HepG2 (cell line): ENCODE data around the gene ILDR2. TPM values are rescaled to one million over a fixed set of nuclear protein-coding genes. Genes with fewer than 3 reads are reported as not detected.

ENCODE experiments used
- ATAC-seq: fragments of 200-7000 bp; cut with Tn5 transposase; 3 replicates; pipeline ENCODE4 v1.9.1; 2020; ENCODE audit warnings: mild to moderate bottlenecking, moderate library complexity
- BruUV-seq: library from RNA; stranded (reverse); fragments of 400-500 nt; replicated peaks from 2 replicates; lab custom pipeline; 2021; lab: Mats Ljungman, UMichigan
- CTCF ChIA-PET: fragments of 300-600 bp; formaldehyde crosslinking; extraction: SDS; loops from one replicate; lab custom pipeline; 2021; ENCODE audit warnings: low total read pairs, inconsistent platforms, low intra/inter-chr PET ratio; lab: Yijun Ruan, JAX
- POLR2A ChIA-PET: fragments of 350-600 bp; sonication (Branson Sonifier 250); formaldehyde crosslinking; loops from one replicate; lab custom pipeline; 2020; ENCODE audit warnings: antibody characterized with exemption, inconsistent platforms; lab: Yijun Ruan, JAX
- DNase-seq: peaks from one replicate; pipeline ENCODE4 v3.0.0-alpha.2; 2015; ENCODE audit warnings: low spot score
- FAIRE-seq: peaks from 3 replicates; lab custom pipeline; 2011; peaks lifted over from hg19 to GRCh38; lab: Jason Lieb, UNC
- H2AFZ ChIP-seq: one replicate; pipeline ENCODE4 v1.6.1; 2011; ENCODE audit warnings: low read length, inconsistent platforms
- H3K27ac ChIP-seq: fragments of 300-600 bp; 3 replicates; pipeline ENCODE4 v1.8.0; 2011; ENCODE audit warnings: mixed run types, mild to moderate bottlenecking, mixed read lengths, low read length, inconsistent platforms; ENCODE audit not compliant: insufficient read depth; ENCODE audit errors: extremely low read length
- H3K27me3 ChIP-seq, 2 experiments: fragments of 200-600 bp in 1 of 2; 2 replicates in 1 of 2; 3 replicates in 1 of 2; pipeline versions ENCODE4 v1.6.0 to v1.8.0; 2011; ENCODE audit warnings: low read length in 2 of 2, mild to moderate bottlenecking in 2 of 2, moderate library complexity in 2 of 2, inconsistent platforms in 1 of 2; ENCODE audit not compliant: insufficient read depth in 2 of 2, control insufficient read depth in 1 of 2
- H3K36me3 ChIP-seq, 2 experiments: fragments of 200-600 bp in 1 of 2; replicated peaks in 1 of 2; 2 replicates in 1 of 2; 3 replicates in 1 of 2; pipeline versions ENCODE4 v1.5.1 to v1.8.0; 2011; ENCODE audit warnings: low read length in 2 of 2, inconsistent platforms in 1 of 2; ENCODE audit not compliant: insufficient read depth in 2 of 2, control insufficient read depth in 1 of 2
- H3K4me1 ChIP-seq: 2 replicates; pipeline ENCODE4 v1.5.1; 2012; ENCODE audit warnings: low read length, inconsistent platforms; ENCODE audit not compliant: insufficient read depth
- H3K4me2 ChIP-seq: 2 replicates; pipeline ENCODE4 v1.6.0; 2011; ENCODE audit warnings: low read depth, low read length, inconsistent platforms
- H3K4me3 ChIP-seq, 3 experiments: fragments of 200-600 bp in 1 of 3; sonication (generic), shearing (Covaris generic) in 1 of 3; replicated peaks in 1 of 3; 2 replicates each; pipeline ENCODE4 v1.5.1; 2011 to 2016; ENCODE audit warnings: low read length in 3 of 3, inconsistent platforms in 2 of 3, low read depth in 2 of 3, mild to moderate bottlenecking in 2 of 3, control low read depth in 1 of 3, mixed read lengths in 1 of 3; ENCODE audit not compliant: insufficient read depth in 1 of 3
- H3K79me2 ChIP-seq: one replicate; pipeline ENCODE4 v1.6.1; 2011; ENCODE audit warnings: low read length, inconsistent platforms; ENCODE audit not compliant: insufficient read depth
- H3K9ac ChIP-seq: 2 replicates; pipeline ENCODE4 v1.6.0; 2011; ENCODE audit warnings: mild to moderate bottlenecking, low read depth, low read length, inconsistent platforms; ENCODE audit not compliant: insufficient read depth
- H3K9me3 ChIP-seq: 2 replicates; pipeline ENCODE4 v1.5.1; 2012; ENCODE audit warnings: mild to moderate bottlenecking, low read length
- H4K20me1 ChIP-seq: 2 replicates; pipeline ENCODE4 v1.6.0; 2011; ENCODE audit warnings: inconsistent platforms, mild to moderate bottlenecking, low read length, moderate library complexity; ENCODE audit not compliant: insufficient read depth
- ATF3 ChIP-seq: sonication (generic); formaldehyde crosslinking; IDR thresholded peaks from 2 replicates; pipeline ENCODE4 v1.4.0; 2020; ENCODE audit warnings: missing genetic modification reagents
- CBX5 ChIP-seq: sonication (generic); formaldehyde crosslinking; IDR thresholded peaks from 2 replicates; pipeline ENCODE4 v1.4.0; 2020; ENCODE audit warnings: missing genetic modification reagents, borderline replicate concordance
- DMAP1 ChIP-seq: IDR thresholded peaks from 2 replicates; pipeline ENCODE4 v1.6.1; 2016
- FOSL2 ChIP-seq: sonication (generic); formaldehyde crosslinking; IDR thresholded peaks from 2 replicates; pipeline ENCODE4 v1.4.0; 2020; ENCODE audit warnings: missing genetic modification reagents
- HNRNPLL ChIP-seq: fragments of 200-400 bp; formaldehyde crosslinking; IDR thresholded peaks from 2 replicates; pipeline ENCODE4 v1.6.1; 2017; ENCODE audit warnings: mild to moderate bottlenecking, low read depth, low read length; ENCODE audit not compliant: poor library complexity, severe bottlenecking
- IKZF4 ChIP-seq: sonication (generic); formaldehyde crosslinking; IDR thresholded peaks from 2 replicates; pipeline ENCODE4 v1.5.1; 2020; ENCODE audit warnings: borderline replicate concordance, mild to moderate bottlenecking, low read depth, missing genetic modification reagents; ENCODE audit errors: not compliant biosample characterization
- MAFF ChIP-seq: IDR thresholded peaks from 2 replicates; pipeline ENCODE4 v1.6.1; 2011; ENCODE audit warnings: low read depth, low read length, improper control_type of control experiment
- MAFK ChIP-seq, 2 experiments: IDR thresholded peaks in 1 of 2; conservative IDR thresholded peaks in 1 of 2; 2 replicates each; pipeline ENCODE4 v1.6.1; 2011; ENCODE audit warnings: improper control_type of control experiment in 2 of 2, low read length in 2 of 2
- NFE2 ChIP-seq: sonication (generic); formaldehyde crosslinking; IDR thresholded peaks from 2 replicates; pipeline ENCODE4 v1.4.0; 2020; ENCODE audit warnings: missing genetic modification reagents
- NFE2L2 ChIP-seq: fragments of 150-350 bp; IDR thresholded peaks from 2 replicates; pipeline ENCODE4 v1.6.1; 2014; ENCODE audit warnings: low read length
- SMC3 ChIP-seq: IDR thresholded peaks from 2 replicates; pipeline ENCODE4 v1.6.1; 2011; ENCODE audit warnings: low read length, improper control_type of control experiment
- SRF ChIP-seq: IDR thresholded peaks from 2 replicates; pipeline ENCODE4 v1.6.1; 2011; ENCODE audit warnings: mild to moderate bottlenecking, low read depth, low read length, moderate library complexity
- STAG1 ChIP-seq: sonication (generic); formaldehyde crosslinking; IDR thresholded peaks from 2 replicates; pipeline ENCODE4 v1.4.0; 2020; ENCODE audit warnings: missing genetic modification reagents
- TEAD3 ChIP-seq: optimal IDR thresholded peaks from 2 replicates; pipeline ENCODE3; 2016; ENCODE audit warnings: borderline replicate concordance
- YY1 ChIP-seq: IDR thresholded peaks from 2 replicates; pipeline ENCODE4 v1.6.1; 2011; ENCODE audit warnings: low read length, low read depth, moderate library complexity, mild to moderate bottlenecking; ENCODE audit not compliant: insufficient read depth, insufficient replicate concordance
- ZNF30 ChIP-seq: sonication (generic); formaldehyde crosslinking; IDR thresholded peaks from 2 replicates; pipeline ENCODE4 v1.5.0; 2020; ENCODE audit warnings: mild to moderate bottlenecking, missing genetic modification reagents
- ZNF547 ChIP-seq: sonication (generic); formaldehyde crosslinking; IDR thresholded peaks from 2 replicates; pipeline ENCODE4 v1.5.1; 2020; ENCODE audit warnings: mild to moderate bottlenecking, missing genetic modification reagents
- ZNF672 ChIP-seq: sonication (generic); formaldehyde crosslinking; IDR thresholded peaks from 2 replicates; pipeline ENCODE4 v1.8.1; 2022; ENCODE audit warnings: missing genetic modification reagents
- ZNF674 ChIP-seq: sonication (generic); formaldehyde crosslinking; IDR thresholded peaks from 2 replicates; pipeline ENCODE4 v1.5.0; 2020; ENCODE audit warnings: low read depth, mild to moderate bottlenecking, missing genetic modification reagents
- WGBS: methylation state at CpG from one replicate; pipeline ENCODE4 v1.1.6; 2017; ENCODE audit warnings: low lambda C conversion rate; 5-methylcytosine and 5-hydroxymethylcytosine counted together
- in situ Hi-C: cut with HindIII; loops from 2 replicates; pipeline ENCODE4 v1.10.0; 2017; ENCODE audit warnings: low pct_unique_long_range_greater_than_20kb; ENCODE audit not compliant: extremely low pct_ligation_motif_present
- intact Hi-C: fragments of 100-400 bp; cut with micrococcal nuclease; formaldehyde crosslinking; loops from one replicate; pipeline ENCODE4 v1.10.0; 2022; ENCODE audit not compliant: unreplicated experiment
- polyA plus RNA-seq, 8 experiments: library from polyadenylated mRNA; depleted of rRNA in 3 of 8; stranded (reverse) in 7 of 8; unstranded in 1 of 8; fragments of >200 nt; fragmentation: Illumina TruSeq in 4 of 8; extraction: Trizol in 4 of 8; gene quantifications; 2 replicates each; pipeline versions ENCODE4 v1.2.1 to v1.2.3, GENCODE V29; 2011 to 2016; ENCODE audit warnings: low read depth in 4 of 8, missing spikeins in 1 of 8, mixed read lengths in 1 of 8; ENCODE audit not compliant: insufficient read depth in 1 of 8
- total RNA-seq, 5 experiments: library from RNA; depleted of rRNA; stranded (reverse); fragments of >200 nt; fragmentation: Illumina TruSeq; extraction: Trizol; gene quantifications; 2 replicates each; pipeline ENCODE4 v1.2.3, GENCODE V29; 2016; ENCODE audit warnings: low read depth in 1 of 5
- TF ChIP-seq, protein P1 (sequence below): IDR thresholded peaks from 2 replicates; pipeline ENCODE4 v1.6.1; 2012; ENCODE audit warnings: low read depth, low read length, improper control_type of control experiment
- TF ChIP-seq, protein P2 (sequence below), 2 experiments: sonication (generic) in 1 of 2; formaldehyde crosslinking in 1 of 2; IDR thresholded peaks; 2 replicates each; pipeline versions ENCODE4 v1.5.1 to v1.6.1; 2011 to 2020; ENCODE audit warnings: borderline replicate concordance in 1 of 2, low read depth in 1 of 2, low read length in 1 of 2, mild to moderate bottlenecking in 1 of 2, missing genetic modification reagents in 1 of 2, moderate library complexity in 1 of 2

Gene ILDR2
- total and polyA plus RNA-seq, 2 of the 13 experiments (the other 11 are each of a cell fraction or from before 2014, with no cell fraction given) = 0.04 TPM; not detected in 1

DNA sequence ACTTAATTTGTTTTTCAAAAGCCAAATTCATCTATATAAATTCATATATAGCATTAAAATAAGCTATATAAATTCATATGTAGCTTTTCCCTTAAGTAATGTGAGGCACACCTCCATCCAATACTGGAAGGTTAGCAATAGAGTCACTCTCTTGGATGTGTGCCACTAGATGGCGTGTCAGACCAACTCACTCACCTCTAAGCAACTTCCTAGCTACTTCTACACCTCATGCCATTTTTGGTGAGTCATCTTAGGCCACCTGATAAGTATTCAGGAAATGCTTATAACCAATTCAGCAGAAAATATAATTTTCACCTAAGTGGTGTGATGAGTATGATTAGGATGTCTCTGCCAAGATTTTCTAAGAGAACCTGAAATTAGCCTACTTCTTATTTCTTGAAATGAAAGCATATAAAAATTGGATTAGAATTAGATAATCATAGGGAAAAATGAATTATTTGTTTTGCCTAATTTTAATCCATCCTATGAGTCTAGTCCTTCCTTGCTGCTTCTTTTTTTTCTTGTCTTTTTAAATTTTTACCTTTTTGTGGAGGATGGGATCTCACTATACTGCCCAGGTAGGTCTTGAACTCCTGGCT lies 64.8 kb downstream of the ILDR2 start:
- ATAC-seq = peak; percentile 97
- TF ChIP-seq, protein P1, sequence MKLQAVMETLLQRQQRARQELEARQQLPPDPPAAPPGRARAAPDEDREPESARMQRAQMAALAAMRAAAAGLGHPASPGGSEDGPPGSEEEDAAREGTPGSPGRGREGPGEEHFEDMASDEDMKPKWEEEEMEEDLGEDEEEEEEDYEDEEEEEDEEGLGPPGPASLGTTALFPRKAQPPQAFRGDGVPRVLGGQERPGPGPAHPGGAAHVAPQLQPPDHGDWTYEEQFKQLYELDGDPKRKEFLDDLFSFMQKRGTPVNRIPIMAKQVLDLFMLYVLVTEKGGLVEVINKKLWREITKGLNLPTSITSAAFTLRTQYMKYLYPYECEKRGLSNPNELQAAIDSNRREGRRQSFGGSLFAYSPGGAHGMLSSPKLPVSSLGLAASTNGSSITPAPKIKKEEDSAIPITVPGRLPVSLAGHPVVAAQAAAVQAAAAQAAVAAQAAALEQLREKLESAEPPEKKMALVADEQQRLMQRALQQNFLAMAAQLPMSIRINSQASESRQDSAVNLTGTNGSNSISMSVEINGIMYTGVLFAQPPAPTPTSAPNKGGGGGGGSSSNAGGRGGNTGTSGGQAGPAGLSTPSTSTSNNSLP = 0 out of 2 replicates have a peak, but pooled peaks have one; percentile 35
- TF ChIP-seq STAG1 (CRISPR knock-in tag) (peak; percentile 88), MAFK (conservative IDR thresholded peaks at IDR 0.05 in 1 of 2, IDR thresholded peaks at IDR 0.05 in 1 of 2; ENCODE audit: low read length in 2 of 2) (peak; percentile 40 to 48; a peak in 3 of 4 replicates), MAFF (peak; percentile 52; the same call in 1 of the 2 replicates), SMC3 (peak; percentile 89), ZNF547 (CRISPR knock-in tag) (no peak), ZNF674 (CRISPR knock-in tag) (no peak), ATF3 (CRISPR knock-in tag) (0 out of 2 replicates have a peak, but pooled peaks have one; percentile 52), NFE2L2 (peak; percentile 79; the same call in 1 of the 2 replicates), TEAD3 (CRISPR knock-in tag) (peak; percentile 20), NFE2 (CRISPR knock-in tag) (peak; percentile 77), YY1 (no peak), FOSL2 (peak; percentile 92), DMAP1 (no peak), HNRNPLL (no peak), CBX5 (CRISPR knock-in tag) (no peak), ZNF672 (CRISPR knock-in tag) (no peak), ZNF30 (CRISPR knock-in tag) (no peak), IKZF4 (CRISPR knock-in tag) (no peak), SRF (peak; percentile 37; the same call in 1 of the 2 replicates)
- TF ChIP-seq, protein P2, sequence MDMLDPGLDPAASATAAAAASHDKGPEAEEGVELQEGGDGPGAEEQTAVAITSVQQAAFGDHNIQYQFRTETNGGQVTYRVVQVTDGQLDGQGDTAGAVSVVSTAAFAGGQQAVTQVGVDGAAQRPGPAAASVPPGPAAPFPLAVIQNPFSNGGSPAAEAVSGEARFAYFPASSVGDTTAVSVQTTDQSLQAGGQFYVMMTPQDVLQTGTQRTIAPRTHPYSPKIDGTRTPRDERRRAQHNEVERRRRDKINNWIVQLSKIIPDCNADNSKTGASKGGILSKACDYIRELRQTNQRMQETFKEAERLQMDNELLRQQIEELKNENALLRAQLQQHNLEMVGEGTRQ (IDR thresholded peaks at IDR 0.05; ENCODE audit: low read depth, low read length) = no peak
- TF ChIP-seq, protein P2 (CRISPR knock-in tag; IDR thresholded peaks at IDR 0.05; ENCODE audit: borderline replicate concordance) = no peak

More for the DNA sequence above, 64.8 kb downstream of the ILDR2 start:
- DNase-seq = peak; percentile 80
- Histone ChIP-seq H4K20me1 (no peaks in the 10 kb centered on the region), H3K36me3 (no peaks in the 10 kb centered on the region), H3K4me2 (no peak overlapping the region), H3K27me3 (no peaks in the 10 kb centered on the region), H3K27ac (no peak overlapping the region), H3K79me2 (no peaks in the 10 kb centered on the region), H3K9me3 (no peaks in the 10 kb centered on the region), H3K9ac (no peak overlapping the region), H3K4me3 (no peak overlapping the region), H3K4me1 (no peaks in the 10 kb centered on the region), H2AFZ (no peak overlapping the region)
- BruUV-seq = no TSS peak
- in situ Hi-C loops (loop anchor here (5.0 kb wide), 1 partner anchor 147 kb away; no protein-coding TSS in a partner anchor), intact Hi-C loops (loop anchor here (1.0 kb wide), 1 partner anchor 149 kb away; no protein-coding TSS in a partner anchor)
- ChIA-PET POLR2A (interaction anchor here (1.1 kb wide), 2 partner anchors 35 to 71 kb away, joined by 5 read pairs; partner anchors contain the start of genes POGK and TADA1), CTCF (interaction anchor here (3.9 kb wide), 1 partner anchor 148 kb away, joined by 75 read pairs; no protein-coding TSS in a partner anchor)
- WGBS = 10% methylated on average over 1 of the region's 1 CpG
- FAIRE-seq = peak; percentile 90
